ENCODE data around the gene TAAR9. TPM values are rescaled to one million over a fixed set of nuclear protein-coding genes. Genes with fewer than 3 reads are reported as not detected.

TAAR9 gene
- total RNA-seq, 1 experiment from 2014 or later, result not detected

- CTCF ChIA-PET, result no interaction called here
These were observed 43.1 kb upstream of the TAAR9 start for GRCh38 chr6:132494954-132495353.

GRCh38 chr6:132495604-132496079 is 42.4 kb upstream of the TAAR9 start:
- CTCF ChIA-PET, result no interaction called here
- Histone ChIP-seq H3K4me3 (ENCODE audit: low read depth, low read length) (no peak overlapping the region), H3K9me3 (no peaks in the 10 kb centered on the region), H3K36me3 (ENCODE audit: control insufficient read depth, insufficient read depth, low read length) (no peaks in the 10 kb centered on the region), H3K27me3 (replicated peaks; ENCODE audit: control insufficient read depth, insufficient read depth, low read length) (no peaks in the 10 kb centered on the region), H3K4me1 (no peaks in the 10 kb centered on the region)
- Mint-ChIP-seq H3K27ac (ENCODE audit: unreplicated experiment) (no peak overlapping the region), H3K4me1 (ENCODE audit: low read depth, unreplicated experiment) (peaks cover 9% of the 10 kb centered on the region), H3K4me3 (ENCODE audit: unreplicated experiment) (no peak overlapping the region), H3K9me3 (ENCODE audit: unreplicated experiment) (no peaks in the 10 kb centered on the region), H3K27me3 (ENCODE audit: insufficient read depth, unreplicated experiment) (no peaks in the 10 kb centered on the region), H3K36me3 (ENCODE audit: insufficient read depth, unreplicated experiment) (peaks cover 29% of the 10 kb centered on the region)
- no peak for DNase-seq
- TF ChIP-seq, protein P1, sequence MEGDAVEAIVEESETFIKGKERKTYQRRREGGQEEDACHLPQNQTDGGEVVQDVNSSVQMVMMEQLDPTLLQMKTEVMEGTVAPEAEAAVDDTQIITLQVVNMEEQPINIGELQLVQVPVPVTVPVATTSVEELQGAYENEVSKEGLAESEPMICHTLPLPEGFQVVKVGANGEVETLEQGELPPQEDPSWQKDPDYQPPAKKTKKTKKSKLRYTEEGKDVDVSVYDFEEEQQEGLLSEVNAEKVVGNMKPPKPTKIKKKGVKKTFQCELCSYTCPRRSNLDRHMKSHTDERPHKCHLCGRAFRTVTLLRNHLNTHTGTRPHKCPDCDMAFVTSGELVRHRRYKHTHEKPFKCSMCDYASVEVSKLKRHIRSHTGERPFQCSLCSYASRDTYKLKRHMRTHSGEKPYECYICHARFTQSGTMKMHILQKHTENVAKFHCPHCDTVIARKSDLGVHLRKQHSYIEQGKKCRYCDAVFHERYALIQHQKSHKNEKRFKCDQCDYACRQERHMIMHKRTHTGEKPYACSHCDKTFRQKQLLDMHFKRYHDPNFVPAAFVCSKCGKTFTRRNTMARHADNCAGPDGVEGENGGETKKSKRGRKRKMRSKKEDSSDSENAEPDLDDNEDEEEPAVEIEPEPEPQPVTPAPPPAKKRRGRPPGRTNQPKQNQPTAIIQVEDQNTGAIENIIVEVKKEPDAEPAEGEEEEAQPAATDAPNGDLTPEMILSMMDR (IDR thresholded peaks at IDR 0.05; ENCODE audit: insufficient read depth in 1 of 2, low read depth in 1 of 2, low read length in 1 of 2, severe bottlenecking in 1 of 2, unreplicated experiment in 1 of 2), result no peak
- POLR2A ChIA-PET, result no interaction called here
- intact Hi-C loops (cut with micrococcal nuclease; ENCODE audit: unreplicated experiment), result no loop called here
- BruUV-seq (replicated peaks), result no TSS peak

More at GRCh38 chr6:132494954-132495353, 43.1 kb upstream of the TAAR9 start:
- H3K4me3 Mint-ChIP-seq (ENCODE audit: unreplicated experiment), result no peak overlapping the region
- no peaks in the 10 kb centered on the region for H3K27me3 ChIP-seq (replicated peaks; ENCODE audit: control insufficient read depth, insufficient read depth, low read length)
- peaks cover 23% of the 10 kb centered on the region for H3K36me3 Mint-ChIP-seq (ENCODE audit: insufficient read depth, unreplicated experiment)
- H3K4me1 ChIP-seq, result no peaks in the 10 kb centered on the region
- TF ChIP-seq, protein P1 (IDR thresholded peaks at IDR 0.05; ENCODE audit: insufficient read depth in 1 of 2, low read depth in 1 of 2, low read length in 1 of 2, severe bottlenecking in 1 of 2, unreplicated experiment in 1 of 2), result no peak
- H3K9me3 Mint-ChIP-seq (ENCODE audit: unreplicated experiment), result no peaks in the 10 kb centered on the region
- H3K9me3 ChIP-seq, result no peaks in the 10 kb centered on the region
- no peaks in the 10 kb centered on the region for H3K36me3 ChIP-seq (ENCODE audit: control insufficient read depth, insufficient read depth, low read length)
- intact Hi-C loops (cut with micrococcal nuclease; ENCODE audit: unreplicated experiment), result no loop called here
- POLR2A ChIA-PET, result no interaction called here
- H3K4me3 ChIP-seq (ENCODE audit: low read depth, low read length), result no peak overlapping the region
- peaks cover 6% of the 10 kb centered on the region for H3K4me1 Mint-ChIP-seq (ENCODE audit: low read depth, unreplicated experiment)
- no peak overlapping the region for H3K27ac Mint-ChIP-seq (ENCODE audit: unreplicated experiment)
- no peaks in the 10 kb centered on the region for H3K27me3 Mint-ChIP-seq (ENCODE audit: insufficient read depth, unreplicated experiment)
- DNase-seq, result no peak
- BruUV-seq (replicated peaks), result no TSS peak

DNA sequence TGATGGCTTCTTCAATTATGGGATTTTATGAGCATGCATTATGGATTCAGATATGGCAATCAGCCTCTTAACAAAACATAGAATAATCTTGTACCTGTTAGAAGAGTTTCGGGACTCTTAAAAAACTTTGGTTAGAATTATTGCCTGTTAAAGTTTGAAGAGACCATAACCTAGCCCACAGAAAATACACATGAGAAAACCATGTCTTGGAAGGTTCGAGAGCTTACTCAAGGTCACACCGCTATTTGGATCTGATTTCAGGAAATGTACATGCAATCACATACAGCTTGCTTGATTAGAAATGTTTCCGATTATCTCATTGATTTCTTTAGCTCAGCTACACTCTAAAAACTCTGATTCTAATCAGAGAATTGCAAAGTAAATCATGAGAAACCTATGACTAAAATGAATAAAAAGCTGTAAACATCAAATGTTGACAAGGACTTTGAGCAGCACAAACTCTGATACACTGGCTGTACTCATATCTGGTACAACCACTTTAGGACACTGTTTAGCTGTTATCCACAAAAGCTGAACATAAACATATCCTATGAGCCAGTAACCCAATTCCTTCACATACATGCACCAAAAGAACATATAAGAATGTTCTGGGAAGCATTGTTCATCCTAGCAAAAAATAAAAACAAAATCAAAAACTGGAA is 41.4 kb upstream of the TAAR9 start:
- ChIA-PET POLR2A (no interaction called here), CTCF (no interaction called here)
- Mint-ChIP-seq H3K4me3 (ENCODE audit: unreplicated experiment) (no peak overlapping the region), H3K36me3 (ENCODE audit: insufficient read depth, unreplicated experiment) (peaks cover 33% of the 10 kb centered on the region), H3K4me1 (ENCODE audit: low read depth, unreplicated experiment) (peaks cover 9% of the 10 kb centered on the region), H3K9me3 (ENCODE audit: unreplicated experiment) (no peaks in the 10 kb centered on the region), H3K27ac (ENCODE audit: unreplicated experiment) (no peak overlapping the region), H3K27me3 (ENCODE audit: insufficient read depth, unreplicated experiment) (no peaks in the 10 kb centered on the region)
- TF ChIP-seq, protein P1 (IDR thresholded peaks at IDR 0.05; ENCODE audit: insufficient read depth in 1 of 2, low read depth in 1 of 2, low read length in 1 of 2, severe bottlenecking in 1 of 2, unreplicated experiment in 1 of 2), result no peak
- Histone ChIP-seq H3K4me1 (no peaks in the 10 kb centered on the region), H3K36me3 (ENCODE audit: control insufficient read depth, insufficient read depth, low read length) (no peaks in the 10 kb centered on the region), H3K9me3 (no peaks in the 10 kb centered on the region), H3K4me3 (ENCODE audit: low read depth, low read length) (no peak overlapping the region), H3K27me3 (replicated peaks; ENCODE audit: control insufficient read depth, insufficient read depth, low read length) (no peaks in the 10 kb centered on the region)
- intact Hi-C loops (cut with micrococcal nuclease; ENCODE audit: unreplicated experiment), result no loop called here
- DNase-seq, result no peak
- BruUV-seq (replicated peaks), result no TSS peak

All from Caco-2 (cell line).